MM.1S (cell line): ENCODE results near the gene GLRA3.

ENCODE experiments used
- DNase-seq: peaks from one replicate; pipeline ENCODE4 v3.0.0-alpha.2; 2015
- H2AFZ ChIP-seq: fragments of 300-600 bp; sonication (generic); 2 replicates; pipeline ENCODE4 v1.6.0; 2016; ENCODE audit warnings: antibody characterized with exemption, low read length
- H3F3A ChIP-seq: fragments of 300-600 bp; sonication (generic); 2 replicates; pipeline ENCODE4 v1.6.1; 2016; ENCODE audit warnings: mild to moderate bottlenecking, antibody characterized with exemption, low read length, moderate library complexity, mixed read lengths; ENCODE audit not compliant: insufficient read depth
- H3K27ac ChIP-seq: fragments of 300-600 bp; sonication (generic); 2 replicates; pipeline ENCODE4 v1.5.1; 2016; ENCODE audit warnings: mild to moderate bottlenecking, low read length
- H3K27me3 ChIP-seq: fragments of 300-600 bp; sonication (generic); replicated peaks from 2 replicates; pipeline ENCODE4 v1.6.0; 2016; ENCODE audit warnings: low read length; ENCODE audit not compliant: insufficient read depth
- H3K36me3 ChIP-seq: fragments of 300-600 bp; sonication (generic); replicated peaks from 2 replicates; pipeline ENCODE4 v1.6.1; 2016; ENCODE audit warnings: mild to moderate bottlenecking, low read length, mixed read lengths; ENCODE audit not compliant: insufficient read depth
- H3K4me1 ChIP-seq: fragments of 300-600 bp; sonication (generic); 2 replicates; pipeline ENCODE4 v1.6.1; 2016; ENCODE audit warnings: low read length, mixed read lengths
- H3K4me2 ChIP-seq: fragments of 300-600 bp; sonication (generic); 2 replicates; pipeline ENCODE4 v1.6.0; 2016; ENCODE audit warnings: low read depth, low read length
- H3K4me3 ChIP-seq: fragments of 300-600 bp; sonication (generic); 2 replicates; pipeline ENCODE4 v1.5.1; 2016; ENCODE audit warnings: low read length, mixed read lengths
- H3K79me2 ChIP-seq: fragments of 300-600 bp; sonication (generic); 2 replicates; pipeline ENCODE4 v1.6.1; 2016; ENCODE audit warnings: mixed run types, low read length, mixed read lengths
- H3K9ac ChIP-seq: fragments of 300-600 bp; sonication (generic); 2 replicates; pipeline ENCODE4 v1.6.1; 2016; ENCODE audit warnings: low read length, mixed read lengths
- H3K9me2 ChIP-seq: fragments of 300-600 bp; sonication (generic); replicated peaks from 2 replicates; pipeline ENCODE4 v1.6.1; 2016; ENCODE audit warnings: mild to moderate bottlenecking, low read length, mixed read lengths; ENCODE audit not compliant: insufficient read depth
- H3K9me3 ChIP-seq: fragments of 300-600 bp; sonication (generic); replicated peaks from 2 replicates; pipeline ENCODE4 v1.6.1; 2016; ENCODE audit warnings: mild to moderate bottlenecking, low read length, mixed read lengths; ENCODE audit not compliant: insufficient read depth
- H4K20me1 ChIP-seq: fragments of 300-600 bp; sonication (generic); 2 replicates; pipeline ENCODE4 v1.6.1; 2016; ENCODE audit warnings: mild to moderate bottlenecking, low read length, moderate library complexity, mixed read lengths; ENCODE audit not compliant: insufficient read depth
- EZH2 ChIP-seq: fragments of 300-600 bp; sonication (generic); optimal IDR thresholded peaks from 2 replicates; pipeline ENCODE3; 2017; ENCODE audit warnings: low read depth, mild to moderate bottlenecking, antibody characterized with exemption, low read length, mixed read lengths
- EZH2phosphoT487 ChIP-seq: fragments of 300-600 bp; sonication (generic); IDR thresholded peaks from 2 replicates; pipeline ENCODE4 v1.6.1; 2018; ENCODE audit warnings: antibody characterized with exemption, low read length
- TF ChIP-seq, protein P1 (sequence below): fragments of 300-600 bp; sonication (generic); IDR thresholded peaks from 2 replicates; pipeline ENCODE4 v1.5.1; 2016; ENCODE audit warnings: antibody characterized with exemption, low read length, mixed read lengths

Gene GLRA3

DNA sequence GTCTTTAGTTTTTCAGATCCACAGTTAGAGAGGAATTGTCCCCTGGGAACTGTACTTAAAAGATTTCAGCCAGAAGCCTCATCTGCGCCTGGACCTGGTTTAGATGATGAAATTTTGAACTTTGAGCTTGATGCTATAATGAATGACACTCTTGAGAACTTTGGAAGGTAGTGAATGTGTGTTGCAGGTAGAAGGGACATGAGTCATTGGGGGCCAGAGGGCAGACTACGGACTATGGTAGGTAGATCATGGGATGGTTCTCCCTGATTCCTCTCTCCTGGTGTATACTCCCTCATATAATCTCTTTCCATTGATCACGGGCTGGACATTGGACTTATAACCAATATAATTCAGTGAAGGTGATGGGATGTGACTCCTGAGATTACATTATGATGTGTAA lies 38.9 kb upstream of the GLRA3 start:
- no peak for TF ChIP-seq EZH2
- TF ChIP-seq, protein P1, sequence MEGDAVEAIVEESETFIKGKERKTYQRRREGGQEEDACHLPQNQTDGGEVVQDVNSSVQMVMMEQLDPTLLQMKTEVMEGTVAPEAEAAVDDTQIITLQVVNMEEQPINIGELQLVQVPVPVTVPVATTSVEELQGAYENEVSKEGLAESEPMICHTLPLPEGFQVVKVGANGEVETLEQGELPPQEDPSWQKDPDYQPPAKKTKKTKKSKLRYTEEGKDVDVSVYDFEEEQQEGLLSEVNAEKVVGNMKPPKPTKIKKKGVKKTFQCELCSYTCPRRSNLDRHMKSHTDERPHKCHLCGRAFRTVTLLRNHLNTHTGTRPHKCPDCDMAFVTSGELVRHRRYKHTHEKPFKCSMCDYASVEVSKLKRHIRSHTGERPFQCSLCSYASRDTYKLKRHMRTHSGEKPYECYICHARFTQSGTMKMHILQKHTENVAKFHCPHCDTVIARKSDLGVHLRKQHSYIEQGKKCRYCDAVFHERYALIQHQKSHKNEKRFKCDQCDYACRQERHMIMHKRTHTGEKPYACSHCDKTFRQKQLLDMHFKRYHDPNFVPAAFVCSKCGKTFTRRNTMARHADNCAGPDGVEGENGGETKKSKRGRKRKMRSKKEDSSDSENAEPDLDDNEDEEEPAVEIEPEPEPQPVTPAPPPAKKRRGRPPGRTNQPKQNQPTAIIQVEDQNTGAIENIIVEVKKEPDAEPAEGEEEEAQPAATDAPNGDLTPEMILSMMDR: no peak
- no peak for TF ChIP-seq EZH2phosphoT487
- no peaks in the 10 kb centered on the region for H4K20me1 ChIP-seq
- no peaks in the 10 kb centered on the region for H3K79me2 ChIP-seq
- H3K4me1 ChIP-seq: no peaks in the 10 kb centered on the region
- no peaks in the 10 kb centered on the region for H3K36me3 ChIP-seq
- no peaks in the 10 kb centered on the region for H3K9me3 ChIP-seq
- no peak for DNase-seq
- H3K9me2 ChIP-seq: no peaks in the 10 kb centered on the region
- no peak overlapping the region for H3K4me3 ChIP-seq
- H2AFZ ChIP-seq: no peak overlapping the region
- H3K27ac ChIP-seq: no peak overlapping the region
- no peak overlapping the region for H3K4me2 ChIP-seq
- H3K9ac ChIP-seq: no peak overlapping the region
- no peaks in the 10 kb centered on the region for H3K27me3 ChIP-seq
- H3F3A ChIP-seq: no peaks in the 10 kb centered on the region

DNA sequence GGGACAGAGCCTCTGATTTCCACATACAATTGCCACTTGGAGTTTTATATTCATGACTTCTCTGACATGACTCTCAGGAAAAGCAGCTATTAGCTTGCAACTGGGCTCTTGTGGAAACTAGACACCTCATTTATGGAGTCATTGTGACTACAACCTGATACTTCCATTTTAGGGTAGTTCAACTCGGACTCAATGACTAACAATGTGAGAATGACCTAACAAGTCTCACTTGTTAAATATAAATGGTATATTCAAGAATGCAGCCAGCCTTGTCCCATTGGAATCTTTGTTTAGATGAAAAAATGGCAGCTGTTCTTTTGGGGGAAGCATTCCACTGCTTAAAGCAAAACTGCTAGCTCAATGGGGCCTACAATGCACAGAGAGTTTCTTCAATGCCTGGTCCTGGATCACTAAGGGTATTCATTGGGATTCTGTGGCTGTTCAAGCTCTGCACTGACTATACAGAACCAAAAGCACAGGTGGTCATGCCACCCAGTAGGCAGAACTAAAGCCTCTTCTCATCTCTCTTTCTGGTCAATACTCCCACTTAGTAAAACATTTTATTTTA lies 36.5 kb upstream of the GLRA3 start:
- H3K4me2 ChIP-seq: no peak overlapping the region
- no peak overlapping the region for H2AFZ ChIP-seq
- no peaks in the 10 kb centered on the region for H3K9me3 ChIP-seq
- TF ChIP-seq, protein P1: no peak
- TF ChIP-seq EZH2: no peak
- TF ChIP-seq EZH2phosphoT487: no peak
- no peak overlapping the region for H3K9ac ChIP-seq
- H3K36me3 ChIP-seq: no peaks in the 10 kb centered on the region
- no peaks in the 10 kb centered on the region for H4K20me1 ChIP-seq
- H3K27me3 ChIP-seq: no peaks in the 10 kb centered on the region
- 0 out of 2 replicates have a peak, but pooled peaks cover 2% of the 10 kb centered on the region for H3K4me1 ChIP-seq
- no peaks in the 10 kb centered on the region for H3F3A ChIP-seq
- no peak for DNase-seq
- no peaks in the 10 kb centered on the region for H3K9me2 ChIP-seq
- H3K27ac ChIP-seq: no peak overlapping the region
- no peaks in the 10 kb centered on the region for H3K79me2 ChIP-seq
- H3K4me3 ChIP-seq: no peak overlapping the region

DNA sequence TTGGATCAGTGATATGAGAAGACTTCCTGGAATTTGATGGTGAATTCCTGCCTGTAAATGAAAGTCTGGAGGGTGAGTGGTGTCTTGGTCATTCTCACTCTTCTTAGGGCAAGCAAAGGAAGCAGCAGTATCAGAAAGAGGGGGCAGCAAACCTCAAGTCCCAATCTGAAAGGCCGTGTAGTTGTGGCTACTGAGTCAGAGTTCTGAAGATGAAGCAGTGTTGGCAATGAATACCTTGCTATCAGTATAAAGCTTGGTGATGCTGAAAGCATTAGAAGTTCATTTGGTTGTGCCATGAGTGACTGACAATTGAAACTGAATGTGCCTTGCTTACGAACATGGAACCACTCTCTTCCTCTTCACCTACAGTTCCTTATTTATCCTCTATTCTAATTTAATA lies 35.0 kb upstream of the GLRA3 start:
- Histone ChIP-seq H3K9me3 (no peaks in the 10 kb centered on the region), H2AFZ (no peak overlapping the region), H3K9ac (no peak overlapping the region), H3K36me3 (no peaks in the 10 kb centered on the region), H3F3A (no peaks in the 10 kb centered on the region), H3K27me3 (no peaks in the 10 kb centered on the region), H3K27ac (no peak overlapping the region), H4K20me1 (no peaks in the 10 kb centered on the region), H3K4me3 (no peak overlapping the region), H3K4me2 (no peak overlapping the region), H3K9me2 (no peaks in the 10 kb centered on the region), H3K79me2 (no peaks in the 10 kb centered on the region), H3K4me1 (0 out of 2 replicates have a peak, but pooled peaks cover 7% of the 10 kb centered on the region)
- TF ChIP-seq EZH2 (no peak), EZH2phosphoT487 (no peak)
- TF ChIP-seq, protein P1: no peak
- no peak for DNase-seq
